BJ (cell line): ENCODE data around the gene GABRR2. TPM values are rescaled to one million over a fixed set of nuclear protein-coding genes. Genes with fewer than 3 reads are reported as not detected.

ENCODE experiments used
- CTCF ChIA-PET: fragments of 350-600 bp; formaldehyde crosslinking; extraction: SDS; loops from one replicate; lab custom pipeline; 2021; ENCODE audit warnings: antibody characterized with exemption, inconsistent platforms; lab: Yijun Ruan, JAX
- POLR2A ChIA-PET: fragments of 300-600 bp; sonication (Branson Sonifier 250); formaldehyde crosslinking; extraction: SDS; loops from one replicate; lab custom pipeline; 2021; ENCODE audit warnings: antibody characterized with exemption; lab: Charles Lee
- DNase-seq: peaks from one replicate; pipeline ENCODE4 v3.0.0-alpha.2; 2011; ENCODE audit warnings: low read depth
- H3K27me3 ChIP-seq: 2 replicates; pipeline ENCODE4 v1.6.0; 2011; ENCODE audit warnings: low read length; ENCODE audit not compliant: control insufficient read depth, insufficient read depth
- H3K36me3 ChIP-seq: 2 replicates; pipeline ENCODE4 v1.5.1; 2011; ENCODE audit warnings: low read length; ENCODE audit not compliant: control insufficient read depth, insufficient read depth
- H3K4me3 ChIP-seq: 2 replicates; pipeline ENCODE4 v1.5.1; 2011; ENCODE audit warnings: low read depth, mild to moderate bottlenecking, control low read depth, low read length
- polyA plus RNA-seq: library from polyadenylated mRNA; depleted of rRNA; stranded (reverse); fragments of >200 nt; gene quantifications from 2 replicates; pipeline ENCODE4 v1.2.3, GENCODE V29; 2011
- TF ChIP-seq, protein P1 (sequence below): IDR thresholded peaks from 2 replicates; pipeline ENCODE4 v1.5.1; 2011; ENCODE audit warnings: low read depth, mild to moderate bottlenecking, control low read depth, inconsistent platforms, low read length, moderate library complexity; ENCODE audit not compliant: insufficient read depth

GABRR2 gene
- polyA plus RNA-seq, 1 experiment = 0.31 TPM

DNA sequence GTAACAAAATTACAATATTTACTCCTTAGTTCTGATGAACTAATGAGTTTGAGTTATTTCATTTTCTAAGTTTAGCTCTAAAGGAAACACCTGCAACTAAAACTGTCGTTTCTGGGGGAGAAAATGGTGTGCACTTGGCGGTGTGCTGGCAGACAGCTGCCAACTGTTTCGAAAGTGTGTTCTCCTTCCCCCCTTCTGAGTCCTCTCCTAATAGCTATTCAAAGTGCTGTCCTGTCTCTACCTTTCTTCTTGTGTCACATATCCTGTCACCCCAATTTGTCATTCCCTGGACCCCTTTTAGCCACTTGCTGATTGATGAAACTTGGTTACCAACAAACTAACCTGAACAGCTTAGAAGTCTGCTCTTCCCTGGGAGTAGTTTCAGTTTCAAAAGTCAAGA lies 42.3 kb upstream of the GABRR2 start:
- ChIA-PET POLR2A (no interaction called here), CTCF (interaction anchor here (1.0 to 3.4 kb wide), 3 partner anchors 10 to 47 kb away, joined by 3 to 16 read pairs (median 5); no protein-coding TSS in a partner anchor)
- H3K36me3 ChIP-seq = no peaks in the 10 kb centered on the region
- no peaks in the 10 kb centered on the region; the same call in 1 of the 2 replicates for H3K27me3 ChIP-seq
- no peak for DNase-seq
- TF ChIP-seq, protein P1, sequence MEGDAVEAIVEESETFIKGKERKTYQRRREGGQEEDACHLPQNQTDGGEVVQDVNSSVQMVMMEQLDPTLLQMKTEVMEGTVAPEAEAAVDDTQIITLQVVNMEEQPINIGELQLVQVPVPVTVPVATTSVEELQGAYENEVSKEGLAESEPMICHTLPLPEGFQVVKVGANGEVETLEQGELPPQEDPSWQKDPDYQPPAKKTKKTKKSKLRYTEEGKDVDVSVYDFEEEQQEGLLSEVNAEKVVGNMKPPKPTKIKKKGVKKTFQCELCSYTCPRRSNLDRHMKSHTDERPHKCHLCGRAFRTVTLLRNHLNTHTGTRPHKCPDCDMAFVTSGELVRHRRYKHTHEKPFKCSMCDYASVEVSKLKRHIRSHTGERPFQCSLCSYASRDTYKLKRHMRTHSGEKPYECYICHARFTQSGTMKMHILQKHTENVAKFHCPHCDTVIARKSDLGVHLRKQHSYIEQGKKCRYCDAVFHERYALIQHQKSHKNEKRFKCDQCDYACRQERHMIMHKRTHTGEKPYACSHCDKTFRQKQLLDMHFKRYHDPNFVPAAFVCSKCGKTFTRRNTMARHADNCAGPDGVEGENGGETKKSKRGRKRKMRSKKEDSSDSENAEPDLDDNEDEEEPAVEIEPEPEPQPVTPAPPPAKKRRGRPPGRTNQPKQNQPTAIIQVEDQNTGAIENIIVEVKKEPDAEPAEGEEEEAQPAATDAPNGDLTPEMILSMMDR = no peak
- no peak overlapping the region for H3K4me3 ChIP-seq

DNA sequence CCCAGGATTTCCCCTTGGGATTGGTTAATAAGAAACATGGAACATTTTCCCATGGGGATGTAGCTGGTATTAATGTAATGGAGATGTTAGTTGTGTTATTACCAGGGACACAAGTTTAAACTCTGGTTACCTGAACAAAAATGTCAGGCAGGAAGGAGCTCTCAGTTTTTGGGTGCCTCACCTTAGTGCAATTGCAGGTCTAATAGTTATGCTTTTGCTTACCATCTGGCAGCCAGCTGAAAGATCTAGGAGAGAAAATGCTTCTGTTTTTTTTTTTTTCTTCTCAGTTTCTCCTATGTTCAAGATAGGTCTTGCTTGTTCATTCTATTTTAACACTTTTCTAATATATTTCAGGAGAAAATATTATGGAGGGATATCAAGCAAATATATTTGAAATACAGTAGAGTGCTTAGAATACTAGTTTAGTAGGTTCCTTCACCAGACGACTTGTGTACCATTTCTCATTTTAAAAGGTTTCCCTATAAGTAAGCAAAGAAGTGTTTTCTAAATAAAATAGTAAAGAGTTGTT lies 41.6 kb upstream of the GABRR2 start:
- no peaks in the 10 kb centered on the region for H3K36me3 ChIP-seq
- TF ChIP-seq, protein P1 = no peak
- no peak for DNase-seq
- no peak overlapping the region for H3K4me3 ChIP-seq
- CTCF ChIA-PET = interaction anchor here (0.6 to 3.4 kb wide), 6 partner anchors 10 to 76 kb away, joined by 3 to 16 read pairs (median 3); no protein-coding TSS in a partner anchor
- POLR2A ChIA-PET = no interaction called here
- no peaks in the 10 kb centered on the region; the same call in 1 of the 2 replicates for H3K27me3 ChIP-seq

DNA sequence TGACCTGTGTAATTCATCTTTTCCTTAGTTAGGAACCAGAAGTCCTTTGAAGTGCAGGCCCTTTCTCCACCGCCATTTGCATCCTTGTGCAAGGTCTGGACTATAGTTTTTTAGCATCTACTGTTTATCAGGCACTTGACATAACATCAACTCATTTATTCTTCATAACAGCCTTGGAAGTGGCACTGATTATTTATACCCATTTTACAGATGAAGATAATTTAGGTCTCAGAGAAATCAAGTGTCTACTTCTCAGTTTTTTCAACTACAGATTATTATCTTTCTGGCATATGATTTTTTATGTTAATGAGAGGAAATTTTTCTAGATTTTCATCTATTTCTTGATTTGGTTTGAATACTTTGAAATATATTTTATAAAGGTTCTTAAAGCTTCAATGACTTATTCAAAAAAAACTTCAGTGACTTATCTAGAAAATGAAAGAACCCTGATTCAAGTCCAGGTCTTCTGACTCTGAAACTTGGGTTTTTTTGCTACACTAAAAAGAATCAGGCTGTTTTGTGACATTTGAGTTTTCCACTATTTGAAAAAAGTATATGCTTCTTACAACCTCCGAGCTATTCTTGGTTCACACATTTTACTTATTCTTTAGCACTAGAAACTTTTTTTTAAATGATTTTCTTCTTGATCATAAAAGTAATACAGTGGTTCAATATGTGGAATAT lies 40.6 kb upstream of the GABRR2 start:
- Histone ChIP-seq H3K27me3 (no peaks in the 10 kb centered on the region; the same call in 1 of the 2 replicates), H3K36me3 (no peaks in the 10 kb centered on the region), H3K4me3 (no peak overlapping the region)
- ChIA-PET CTCF (interaction anchor here (1.2 to 3.4 kb wide), 3 partner anchors 11 to 16 kb away, joined by 3 to 16 read pairs (median 5); no protein-coding TSS in a partner anchor), POLR2A (interaction anchor here (0.7 kb wide), 1 partner anchor 15 kb away, joined by 11 read pairs; no protein-coding TSS in a partner anchor)
- TF ChIP-seq, protein P1 = no peak
- no peak for DNase-seq

DNA sequence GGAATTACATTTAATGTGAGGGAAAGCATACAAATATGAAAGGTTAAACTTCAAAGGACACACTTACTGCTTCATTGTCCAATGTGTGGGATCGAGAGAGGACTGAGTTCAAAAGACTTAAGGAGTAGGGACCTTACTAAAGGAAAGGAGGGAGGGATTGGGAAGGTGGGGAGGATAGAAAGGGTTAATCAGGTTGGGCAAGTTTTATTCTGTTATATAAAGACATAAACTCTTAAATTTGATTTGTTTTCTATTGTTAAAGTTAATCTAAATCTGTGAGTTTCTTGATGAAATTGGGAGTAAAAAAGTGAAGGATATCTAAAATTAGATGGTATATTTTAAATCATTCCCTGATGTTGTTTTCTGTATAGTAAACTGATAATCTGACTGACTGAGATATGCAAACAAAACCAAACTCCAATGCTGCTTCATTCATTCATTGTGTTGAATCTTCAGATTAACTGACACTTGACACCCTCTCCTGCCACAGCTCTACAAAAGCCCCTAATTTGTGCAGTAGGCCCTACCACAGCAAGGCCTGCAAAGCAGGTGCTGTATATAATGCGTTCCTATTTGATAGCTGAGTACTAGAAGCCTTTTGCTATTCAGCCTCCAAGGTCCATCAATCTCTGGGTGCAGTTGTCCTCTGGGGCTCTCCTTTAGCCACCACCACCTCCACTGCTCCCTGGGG lies 38.7 kb upstream of the GABRR2 start:
- H3K27me3 ChIP-seq = no peaks in the 10 kb centered on the region; the same call in 1 of the 2 replicates
- ChIA-PET POLR2A (no interaction called here), CTCF (interaction anchor here (2.1 kb wide), 1 partner anchor 14 kb away, joined by 5 read pairs; no protein-coding TSS in a partner anchor)
- no peak for DNase-seq
- H3K36me3 ChIP-seq = no peaks in the 10 kb centered on the region
- TF ChIP-seq, protein P1 = no peak
- H3K4me3 ChIP-seq = no peak overlapping the region
